Stimulated activated CD4-positive, alpha-beta T cell treated with anti-CD3 and anti-CD28 coated beads, Interleukin-15, amount 100 ng/mL, for 1 hour (primary cell): Measurements from ENCODE around the gene RBM47.

Experiments used
- DNase-seq, 2 donors: peaks; one replicate each; pipeline ENCODE4 v3.0.0-alpha.2; 2020; ENCODE audit warnings: low read depth in 1 of 2, low spot score in 1 of 2

Gene RBM47

DNA sequence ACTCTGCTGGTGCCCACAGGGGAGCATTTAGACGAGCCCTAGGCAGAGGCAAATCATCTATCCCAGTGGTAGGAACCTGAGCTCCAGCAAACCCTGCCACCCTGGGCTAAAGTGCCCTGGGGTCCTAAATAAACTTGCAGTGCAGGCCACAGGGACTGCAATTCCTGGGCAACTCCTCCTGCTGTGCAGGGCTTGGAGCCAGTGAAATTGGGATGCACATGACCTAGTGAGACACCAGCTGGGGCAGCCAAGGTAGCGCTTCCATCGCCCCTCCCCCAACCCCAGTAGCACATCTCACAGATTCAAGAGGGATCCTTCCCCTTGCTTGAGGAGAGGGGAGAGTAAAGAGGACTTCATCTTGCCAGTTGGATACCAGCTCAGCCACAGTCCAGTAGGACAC, 250.4 kb downstream of the RBM47 start:
- DNase-seq: no peak

DNA sequence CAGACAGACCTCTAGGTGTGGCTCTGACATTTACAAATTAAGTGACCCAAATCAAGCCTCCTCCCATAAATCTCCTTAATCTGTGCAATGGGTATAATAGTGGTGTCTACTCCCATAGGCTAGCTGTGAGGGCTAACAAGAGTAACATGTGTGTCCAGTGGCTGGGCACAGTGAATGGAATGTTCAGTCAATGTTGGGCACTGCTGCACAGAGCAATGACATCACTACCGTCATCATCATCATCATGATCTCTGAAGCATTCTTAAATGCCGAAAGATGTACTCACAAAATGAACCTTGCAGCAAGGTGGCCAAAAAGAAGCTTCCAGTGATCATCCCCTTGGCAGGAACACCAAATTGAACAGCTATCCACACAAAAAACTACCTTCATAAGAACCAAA, 251.0 kb downstream of the RBM47 start:
- no peak for DNase-seq

DNA sequence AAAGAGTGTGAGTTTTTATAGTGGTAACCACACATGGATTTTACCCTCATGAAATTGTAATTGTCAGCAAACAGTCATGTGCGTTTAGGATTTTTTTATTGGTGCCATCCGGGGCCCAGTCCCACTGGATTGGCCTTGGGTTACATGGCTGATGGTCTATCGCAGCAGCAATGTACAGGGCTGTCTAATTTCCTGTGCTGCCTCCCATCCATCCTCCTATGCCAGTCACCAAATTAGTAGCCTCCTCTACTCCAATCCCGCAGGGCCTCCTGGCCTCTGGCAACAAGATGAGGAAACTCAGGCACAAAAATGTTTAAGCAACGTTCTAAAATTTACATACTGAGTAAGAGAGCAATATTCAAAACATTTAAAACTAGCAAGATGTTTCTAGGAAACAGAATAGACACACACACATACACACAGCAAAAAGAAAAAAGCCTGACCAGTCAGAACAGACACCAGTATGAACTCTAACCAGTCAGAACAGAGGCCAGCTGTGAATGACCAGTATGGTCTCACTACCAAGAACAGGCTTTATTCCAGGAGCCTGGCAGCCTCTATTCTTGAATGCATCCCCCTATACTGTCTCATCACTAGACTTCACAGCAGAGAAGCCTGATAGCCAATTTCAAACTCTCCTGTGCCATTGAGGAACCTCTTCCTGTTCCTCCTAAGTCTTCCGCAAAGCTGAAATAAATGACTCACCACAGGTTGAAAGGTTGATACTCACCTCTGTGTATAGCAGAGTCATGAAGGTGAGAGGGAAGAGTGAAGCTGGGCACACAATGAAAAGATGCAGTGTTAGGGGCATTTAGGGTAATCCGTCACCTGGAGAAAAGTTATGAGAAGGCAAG, 251.9 kb downstream of the RBM47 start:
- DNase-seq: no peak

DNA sequence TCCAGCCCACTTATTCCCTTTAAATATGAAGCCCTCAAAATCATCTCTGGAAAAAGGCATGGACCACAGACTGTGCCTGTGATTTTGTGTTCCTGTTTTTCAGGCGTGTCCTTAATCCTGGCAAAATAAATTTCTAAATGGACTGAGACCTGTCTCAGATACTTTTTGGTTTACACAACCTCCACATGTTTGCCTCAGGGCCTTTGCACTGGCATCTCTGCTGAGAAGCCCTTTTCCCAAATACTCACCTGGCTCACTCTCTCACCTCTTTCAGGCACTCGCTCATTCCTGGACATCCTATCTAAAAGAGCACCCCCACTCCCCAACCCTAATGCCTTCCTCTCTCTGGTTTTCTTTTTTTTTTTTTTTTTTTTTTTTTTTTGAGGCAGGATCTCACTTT, 254.0 kb downstream of the RBM47 start:
- no peak for DNase-seq

DNA sequence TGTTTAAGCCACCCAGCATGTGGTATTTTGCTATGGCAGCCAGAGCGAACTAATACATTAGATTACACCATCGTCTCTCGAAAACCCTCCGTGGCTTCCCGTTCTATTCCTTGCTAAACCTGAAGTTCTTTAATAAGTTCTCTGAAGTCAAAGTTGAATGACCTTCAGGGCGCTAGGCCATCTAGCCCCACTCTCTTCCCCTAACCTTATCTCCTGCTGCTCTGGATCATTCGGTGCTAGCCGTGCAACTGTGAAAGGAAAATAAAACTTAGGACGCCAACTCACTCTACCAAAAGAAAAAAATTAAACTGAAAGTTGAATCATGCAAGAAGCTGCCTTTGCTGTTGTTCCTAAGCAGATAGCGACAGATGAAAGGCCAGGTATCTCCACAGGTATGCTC, 254.6 kb downstream of the RBM47 start:
- DNase-seq: no peak

DNA sequence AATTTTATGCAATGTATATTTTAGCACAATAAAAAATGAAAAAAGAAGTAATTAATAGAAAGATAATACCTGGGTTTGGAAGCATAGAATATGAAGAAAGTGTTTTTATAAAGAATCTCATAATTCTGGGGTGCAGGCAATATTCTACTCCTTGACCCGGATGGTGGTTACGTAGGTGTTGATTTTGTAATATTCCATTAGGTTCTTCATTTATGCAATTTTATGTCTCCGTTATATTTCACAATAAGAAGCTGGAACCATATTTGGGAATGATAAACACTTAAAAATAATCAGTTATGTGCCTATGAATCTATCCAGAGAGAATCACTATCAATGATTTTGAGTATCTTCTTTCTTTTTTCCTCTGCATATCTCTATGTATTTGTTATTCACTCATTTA, 256.0 kb downstream of the RBM47 start:
- DNase-seq: no peak
